BLaER1 treated with 17β-estradiol and CSF1 and Interleukin-3, amounts not matched to agents 10 nM and 100 nM (cell line): ENCODE data around the gene CPEB4.

ENCODE experiments used
- H3K27ac ChIP-seq, 11 experiments: shearing (Covaris generic); formaldehyde crosslinking; 2 replicates each; pipeline ENCODE4 v1.8.1; 2022
- H3K27me3 ChIP-seq, 11 experiments: shearing (Covaris generic); formaldehyde crosslinking; 2 replicates each; pipeline ENCODE4 v1.8.1; 2022
- H3K36me3 ChIP-seq, 11 experiments: shearing (Covaris generic); formaldehyde crosslinking; 2 replicates each; pipeline ENCODE4 v1.8.1; 2022
- H3K4me1 ChIP-seq, 10 experiments: shearing (Covaris generic); formaldehyde crosslinking; 2 replicates each; pipeline ENCODE4 v1.8.1; 2022
- H3K4me2 ChIP-seq, 11 experiments: shearing (Covaris generic); formaldehyde crosslinking; 2 replicates each; pipeline ENCODE4 v1.8.1; 2022
- H3K4me3 ChIP-seq, 10 experiments: shearing (Covaris generic); formaldehyde crosslinking; 2 replicates each; pipeline ENCODE4 v1.8.1; 2022
- H3K9ac ChIP-seq, 11 experiments: shearing (Covaris generic); formaldehyde crosslinking; 2 replicates each; pipeline ENCODE4 v1.8.1; 2022
- H3K9me3 ChIP-seq, 11 experiments: shearing (Covaris generic); formaldehyde crosslinking; replicated peaks in 1 of 11; 2 replicates each; pipeline ENCODE4 v1.8.1; 2022
- H4K20me1 ChIP-seq, 11 experiments: shearing (Covaris generic); formaldehyde crosslinking; 2 replicates each; pipeline ENCODE4 v1.8.1; 2022
- Cebpa-rat ChIP-seq, 11 experiments: shearing (Covaris generic); IDR thresholded peaks; 2 replicates each; pipeline ENCODE4 v1.8.1; 2022

CPEB4 gene

GRCh38 chr5:173961418-173961817, 73.3 kb downstream of the CPEB4 start:
- Histone ChIP-seq H3K27me3 (no peaks in the 10 kb centered on the region), H3K4me2 (no peak overlapping the region), H3K9me3 (no peaks in the 10 kb centered on the region), H3K4me1 (peaks cover 0 to 5% (median 0%) of the 10 kb centered on the region in 10 experiments; a peak in 2 of 20 replicates), H3K27ac (no peak overlapping the region), H4K20me1 (peaks cover 0 to 11% (median 0%) of the 10 kb centered on the region in 11 experiments; a peak in 2 of 22 replicates), H3K36me3 (peaks cover 0 to 47% (median 0%) of the 10 kb centered on the region in 11 experiments; a peak in 5 of 22 replicates), H3K4me3 (no peak overlapping the region), H3K9ac (no peak overlapping the region)
- TF ChIP-seq Cebpa-rat (IDR thresholded peaks at IDR 0.05): no peak

DNA sequence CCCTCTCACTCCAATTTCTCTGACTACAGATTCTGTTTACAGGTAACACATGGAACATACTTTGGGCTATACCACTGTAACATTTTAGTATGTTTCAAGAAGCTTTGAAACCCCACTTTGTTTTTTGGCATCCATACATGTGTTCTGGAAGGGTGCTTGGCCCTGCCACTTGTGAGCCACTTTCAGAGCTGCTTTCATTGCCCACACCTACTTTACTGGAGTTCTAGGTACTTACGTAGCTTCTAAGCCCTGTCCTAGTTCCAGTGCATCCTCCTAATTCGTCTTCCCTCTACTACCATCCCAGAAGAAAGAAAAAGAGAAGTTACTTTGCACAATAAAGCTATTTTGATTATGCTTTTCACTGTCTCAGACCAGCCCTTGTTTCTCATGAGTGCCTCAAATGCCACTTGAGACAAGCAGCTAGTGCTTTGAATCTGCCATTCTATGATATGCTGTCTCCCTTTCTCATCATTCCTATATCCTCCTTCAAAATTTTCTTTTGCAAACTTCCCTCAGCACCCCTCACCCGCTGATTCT, 74.4 kb downstream of the CPEB4 start:
- no peak for TF ChIP-seq Cebpa-rat (IDR thresholded peaks at IDR 0.05)
- H3K9me3 ChIP-seq: no peaks in the 10 kb centered on the region
- H4K20me1 ChIP-seq: peaks cover 0 to 11% (median 0%) of the 10 kb centered on the region in 11 experiments; a peak in 2 of 22 replicates
- H3K4me1 ChIP-seq: peaks cover 0 to 7% (median 0%) of the 10 kb centered on the region in 10 experiments; a peak in 2 of 20 replicates
- no peak overlapping the region for H3K4me2 ChIP-seq
- no peak overlapping the region for H3K9ac ChIP-seq
- no peak overlapping the region for H3K4me3 ChIP-seq
- no peaks in the 10 kb centered on the region for H3K27me3 ChIP-seq
- peaks cover 0 to 36% (median 0%) of the 10 kb centered on the region in 11 experiments; a peak in 5 of 22 replicates for H3K36me3 ChIP-seq
- no peak overlapping the region for H3K27ac ChIP-seq

DNA sequence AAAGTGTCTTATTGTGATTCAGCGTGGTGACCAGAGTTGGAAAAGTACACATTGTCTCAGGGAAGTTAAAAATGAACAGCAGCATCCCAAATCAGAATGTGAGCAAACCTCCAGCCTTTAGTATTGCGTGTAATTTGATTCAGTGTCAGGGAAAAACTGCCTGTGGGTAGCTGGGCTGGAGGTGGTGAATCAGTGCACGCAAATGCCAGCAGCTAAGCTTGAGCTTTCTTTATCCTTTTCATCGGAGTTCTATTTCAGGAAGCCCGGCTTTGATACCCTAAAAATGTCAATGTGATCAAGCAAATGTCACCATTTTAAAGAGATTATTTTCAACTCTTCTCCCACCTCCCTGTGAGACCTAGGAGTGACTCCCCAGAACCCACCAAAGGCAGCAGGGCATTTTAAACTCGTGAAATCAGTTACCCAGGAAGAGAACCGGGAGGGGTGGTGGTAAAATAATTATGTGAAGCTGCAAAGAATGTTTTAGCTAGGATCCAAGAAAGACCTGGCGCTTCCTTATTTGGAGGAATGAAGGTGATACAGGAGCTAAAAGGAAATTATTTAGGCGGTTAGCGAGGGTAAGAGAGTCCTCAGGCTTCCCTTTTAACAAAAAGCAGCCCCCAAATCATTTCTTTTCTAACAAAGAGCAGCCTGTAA, 75.2 kb downstream of the CPEB4 start:
- Histone ChIP-seq H3K4me2 (no peak overlapping the region), H3K27me3 (no peaks in the 10 kb centered on the region), H3K27ac (no peak overlapping the region), H3K4me1 (peaks cover 0 to 8% (median 3%) of the 10 kb centered on the region in 10 experiments; a peak in 14 of 20 replicates), H3K36me3 (peaks cover 0 to 28% (median 0%) of the 10 kb centered on the region in 11 experiments; a peak in 4 of 22 replicates), H4K20me1 (peaks cover 0 to 11% (median 0%) of the 10 kb centered on the region in 11 experiments; a peak in 2 of 22 replicates), H3K9ac (no peak overlapping the region), H3K9me3 (no peaks in the 10 kb centered on the region), H3K4me3 (no peak overlapping the region)
- TF ChIP-seq Cebpa-rat (IDR thresholded peaks at IDR 0.05): no peak

- no peak for TF ChIP-seq Cebpa-rat (IDR thresholded peaks at IDR 0.05)
- Histone ChIP-seq H3K9me3 (no peaks in the 10 kb centered on the region), H3K36me3 (peaks cover 0 to 22% (median 0%) of the 10 kb centered on the region in 11 experiments; a peak in 4 of 22 replicates), H3K4me2 (no peak overlapping the region), H3K27me3 (no peaks in the 10 kb centered on the region), H3K27ac (no peak overlapping the region), H4K20me1 (peaks cover 0 to 7% (median 0%) of the 10 kb centered on the region in 11 experiments; a peak in 2 of 22 replicates), H3K4me1 (peaks cover 0 to 14% (median 9%) of the 10 kb centered on the region in 10 experiments; a peak in 15 of 20 replicates), H3K9ac (no peak overlapping the region), H3K4me3 (no peak overlapping the region)
Measured at GRCh38 chr5:173963867-173964441, 75.8 kb downstream of the CPEB4 start.

DNA sequence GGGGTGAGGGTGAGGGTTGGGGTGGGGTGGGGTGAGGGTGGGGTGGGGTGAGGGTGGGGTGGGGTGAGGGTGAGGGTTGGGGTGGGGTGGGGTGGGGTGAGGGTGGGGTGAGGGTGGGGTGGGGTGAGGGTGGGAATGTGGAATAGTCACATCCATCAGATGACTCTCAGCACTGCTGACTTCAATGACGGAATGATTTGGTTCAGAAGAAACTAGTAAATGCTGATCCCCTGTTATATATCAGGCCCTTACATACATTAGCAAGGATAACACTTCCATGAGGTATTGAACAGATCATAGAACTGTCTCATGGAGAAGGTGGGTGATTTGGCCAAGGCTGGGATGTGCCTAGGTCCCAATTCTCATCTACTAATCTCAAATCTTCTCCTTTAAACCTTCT, 76.4 kb downstream of the CPEB4 start:
- Histone ChIP-seq H3K9ac (no peak overlapping the region), H4K20me1 (0 out of 22 replicates have a peak, but pooled peaks cover 0 to 4% (median 0%) of the 10 kb centered on the region in 11 experiments), H3K36me3 (peaks cover 0 to 19% (median 0%) of the 10 kb centered on the region in 11 experiments; a peak in 3 of 22 replicates), H3K27me3 (no peaks in the 10 kb centered on the region), H3K4me2 (no peak overlapping the region), H3K4me3 (no peak overlapping the region), H3K9me3 (no peaks in the 10 kb centered on the region), H3K27ac (no peak overlapping the region), H3K4me1 (peaks cover 0 to 15% (median 9%) of the 10 kb centered on the region in 10 experiments; a peak in 15 of 20 replicates)
- no peak for TF ChIP-seq Cebpa-rat (IDR thresholded peaks at IDR 0.05)

GRCh38 chr5:173967241-173967640, 79.1 kb downstream of the CPEB4 start:
- no peak overlapping the region for H3K9ac ChIP-seq
- no peak overlapping the region for H3K4me3 ChIP-seq
- TF ChIP-seq Cebpa-rat (IDR thresholded peaks at IDR 0.05): no peak
- H3K4me2 ChIP-seq: no peak overlapping the region
- no peak overlapping the region for H3K27ac ChIP-seq
- no peaks in the 10 kb centered on the region for H3K27me3 ChIP-seq
- no peaks in the 10 kb centered on the region for H3K36me3 ChIP-seq
- H3K4me1 ChIP-seq: peaks cover 10 to 26% (median 14%) of the 10 kb centered on the region in 10 experiments
- H3K9me3 ChIP-seq: no peaks in the 10 kb centered on the region
- no peaks in the 10 kb centered on the region for H4K20me1 ChIP-seq

DNA sequence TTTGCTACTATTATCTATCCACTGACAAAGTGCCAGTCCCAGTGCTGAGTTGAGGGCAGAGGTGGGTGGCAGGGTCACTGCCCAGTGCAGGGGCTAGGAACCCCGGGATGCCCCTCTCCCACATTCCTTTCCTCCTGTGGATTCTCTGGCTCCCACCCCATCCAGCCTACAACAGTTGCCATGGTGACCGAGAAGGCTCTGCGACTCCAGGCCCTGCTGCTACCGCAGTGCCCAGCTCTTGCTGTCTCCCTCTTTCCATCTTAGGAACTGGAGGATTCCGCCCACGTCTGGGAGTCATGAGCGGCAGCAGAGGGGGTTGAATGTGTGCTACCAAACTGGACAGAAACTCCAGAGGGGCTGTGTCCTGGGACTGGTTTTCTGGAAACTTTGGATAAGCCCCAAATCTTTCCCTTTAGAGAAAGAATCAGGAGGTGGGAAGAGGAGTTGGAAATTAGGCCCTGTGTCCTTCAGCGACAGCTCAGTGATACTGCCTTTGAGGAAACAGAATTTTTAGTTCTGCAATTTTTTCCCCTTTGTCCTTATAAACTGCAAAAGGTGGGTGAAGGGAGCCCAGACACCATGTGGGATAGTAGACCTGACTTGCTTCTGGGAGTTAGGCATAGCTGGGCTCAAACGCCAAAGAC, 80.1 kb downstream of the CPEB4 start:
- H3K27ac ChIP-seq: no peak overlapping the region
- no peaks in the 10 kb centered on the region for H4K20me1 ChIP-seq
- no peaks in the 10 kb centered on the region for H3K36me3 ChIP-seq
- H3K4me2 ChIP-seq: peak overlapping the region; percentile 1 to 33 (median 12); a peak in 8 of 22 replicates
- TF ChIP-seq Cebpa-rat (IDR thresholded peaks at IDR 0.05): no peak
- peaks cover 12 to 35% (median 22%) of the 10 kb centered on the region in 10 experiments for H3K4me1 ChIP-seq
- no peaks in the 10 kb centered on the region for H3K9me3 ChIP-seq
- no peak overlapping the region for H3K4me3 ChIP-seq
- no peak overlapping the region for H3K9ac ChIP-seq
- no peaks in the 10 kb centered on the region for H3K27me3 ChIP-seq

- Histone ChIP-seq H3K4me3 (no peak overlapping the region), H3K36me3 (no peaks in the 10 kb centered on the region), H3K27ac (no peak overlapping the region), H3K4me2 (peak overlapping the region in 3 of 11 experiments; percentile 4 to 33 (median 30); a peak in 1 of 22 replicates), H3K27me3 (0 out of 22 replicates have a peak, but pooled peaks cover 0 to 5% (median 0%) of the 10 kb centered on the region in 11 experiments), H3K4me1 (peaks cover 16 to 43% (median 33%) of the 10 kb centered on the region in 10 experiments), H3K9me3 (no peaks in the 10 kb centered on the region), H4K20me1 (no peaks in the 10 kb centered on the region), H3K9ac (no peak overlapping the region)
- TF ChIP-seq Cebpa-rat (IDR thresholded peaks at IDR 0.05): no peak
Measured at GRCh38 chr5:173969167-173970049, 81.3 kb downstream of the CPEB4 start.
